Hematopoietic multipotent progenitor cell treated with erythropoietin and hydrocortisone succinate and interleukin-3 and kit ligand, for 17 days (in vitro differentiated cells): ENCODE data around the gene CRACDL.
"Not testable (repeated sequence)": the region's sequence is repeated elsewhere in the genome, so short reads cannot be mapped to it uniquely, and the experiment has no call there.

Source experiments
- DNase-seq: peaks from one replicate; pipeline ENCODE4 v3.0.0-alpha.2; 2015; ENCODE audit warnings: low spot score

The CRACDL gene

GRCh38 chr2:98907966-98908905 is 27.8 kb downstream of the CRACDL start:
- DNase-seq: no peak

- DNase-seq: no peak
Observed at GRCh38 chr2:98907385-98907784, 28.6 kb downstream of the CRACDL start.

GRCh38 chr2:98903767-98904485 is 32.1 kb downstream of the CRACDL start:
- no peak for DNase-seq

- DNase-seq: no peak
Observed at GRCh38 chr2:98903064-98903355, 33.0 kb downstream of the CRACDL start.

- DNase-seq: no peak
Observed at GRCh38 chr2:98902209-98903063, 33.6 kb downstream of the CRACDL start.

GRCh38 chr2:98901702-98902101 is 34.3 kb downstream of the CRACDL start:
- DNase-seq: no peak

GRCh38 chr2:98901291-98901690 is 34.7 kb downstream of the CRACDL start:
- DNase-seq: no peak

- no peak for DNase-seq
Observed at GRCh38 chr2:98900721-98901120, 35.3 kb downstream of the CRACDL start.

GRCh38 chr2:98899703-98900078 is 36.3 kb downstream of the CRACDL start:
- not testable (repeated sequence) for DNase-seq

- no peak for DNase-seq
Observed at GRCh38 chr2:98899041-98899702, 36.9 kb downstream of the CRACDL start.

GRCh38 chr2:98898423-98898841 is 37.6 kb downstream of the CRACDL start:
- no peak for DNase-seq

GRCh38 chr2:98897746-98898145 is 38.3 kb downstream of the CRACDL start:
- no peak for DNase-seq

GRCh38 chr2:98896944-98897343 is 39.1 kb downstream of the CRACDL start:
- no peak for DNase-seq

GRCh38 chr2:98896416-98896815 is 39.6 kb downstream of the CRACDL start:
- DNase-seq: no peak

- no peak for DNase-seq
Observed at GRCh38 chr2:98895901-98896300, 40.1 kb downstream of the CRACDL start.

GRCh38 chr2:98895221-98895620 is 40.8 kb downstream of the CRACDL start:
- no peak for DNase-seq

- DNase-seq: no peak
Observed at GRCh38 chr2:98894331-98895000, 41.6 kb downstream of the CRACDL start.

GRCh38 chr2:98893911-98894321 is 42.1 kb downstream of the CRACDL start:
- no peak for DNase-seq

- no peak for DNase-seq
Observed at GRCh38 chr2:98892871-98893270, 43.2 kb downstream of the CRACDL start.

- no peak for DNase-seq
Observed at GRCh38 chr2:98891591-98891990, 44.4 kb downstream of the CRACDL start.

- DNase-seq: no peak
Observed at GRCh38 chr2:98886066-98886554, 49.9 kb downstream of the CRACDL start.
